SK-N-SH (cell line): ENCODE results near the gene ACOT12. TPM values are rescaled to one million over a fixed set of nuclear protein-coding genes. Genes with fewer than 3 reads are reported as not detected.

Experiments used
- CTCF ChIA-PET: fragments of 300-600, 350-600 bp; formaldehyde crosslinking; extraction: SDS; loops from one replicate; lab custom pipeline; 2021; lab: Yijun Ruan, JAX
- POLR2A ChIA-PET: fragments of 350-600 bp; sonication (Branson Sonifier 250); formaldehyde crosslinking; extraction: SDS; loops from one replicate; lab custom pipeline; 2020; ENCODE audit warnings: antibody characterized with exemption, inconsistent platforms; lab: Yijun Ruan, JAX
- DNase-seq: peaks from one replicate; pipeline ENCODE4 v3.0.0; 2012
- H2AFZ ChIP-seq: fragments of 200-600 bp; sonication (generic); 2 replicates; pipeline ENCODE4 v1.8.1; 2016; ENCODE audit warnings: antibody characterized with exemption, mild to moderate bottlenecking, low read depth
- H3F3A ChIP-seq: fragments of 200-600 bp; sonication (generic); replicated peaks from 2 replicates; pipeline ENCODE3; 2016; ENCODE audit warnings: antibody characterized with exemption, mild to moderate bottlenecking; ENCODE audit not compliant: insufficient read depth
- H3K27ac ChIP-seq, 2 experiments: fragments of 200-500 bp in 1 of 2; fragments of 200-600 bp in 1 of 2; sonication (Bioruptor generic) in 1 of 2; sonication (generic), shearing (Covaris generic) in 1 of 2; 2 replicates each; pipeline versions ENCODE4 v1.5.1 to v1.6.1; 2014 to 2016; ENCODE audit warnings: low read depth in 2 of 2, inconsistent platforms in 1 of 2, low read length in 1 of 2, mild to moderate bottlenecking in 1 of 2, mixed read lengths in 1 of 2
- H3K27me3 ChIP-seq: fragments of 200-600 bp; sonication (generic), shearing (Covaris generic); 2 replicates; pipeline ENCODE4 v1.6.1; 2016; ENCODE audit warnings: mixed run types; ENCODE audit not compliant: insufficient read depth
- H3K36me3 ChIP-seq, 2 experiments: fragments of 200-500 bp in 1 of 2; fragments of 200-600 bp in 1 of 2; sonication (Bioruptor generic) in 1 of 2; sonication (generic) in 1 of 2; replicated peaks in 1 of 2; 2 replicates each; pipeline versions ENCODE3 to v1.5.1; 2014 to 2016; ENCODE audit warnings: low read length in 1 of 2, mild to moderate bottlenecking in 1 of 2; ENCODE audit not compliant: insufficient read depth in 2 of 2, control insufficient read depth in 1 of 2
- H3K4me1 ChIP-seq, 2 experiments: fragments of 200-500 bp in 1 of 2; fragments of 200-600 bp in 1 of 2; sonication (Bioruptor generic) in 1 of 2; sonication (generic), shearing (Covaris generic) in 1 of 2; 2 replicates each; pipeline versions ENCODE4 v1.5.1 to v1.6.1; 2014 to 2016; ENCODE audit warnings: low read depth in 1 of 2, low read length in 1 of 2, mixed run types in 1 of 2; ENCODE audit not compliant: insufficient read depth in 2 of 2, control insufficient read depth in 1 of 2
- H3K4me2 ChIP-seq: fragments of 200-600 bp; sonication (generic), shearing (Covaris generic); 2 replicates; pipeline ENCODE4 v1.6.1; 2017; ENCODE audit warnings: mixed run types
- H3K4me3 ChIP-seq, 2 experiments: fragments of 200-500 bp in 1 of 2; fragments of 200-600 bp in 1 of 2; sonication (Bioruptor generic) in 1 of 2; sonication (generic), shearing (Covaris generic) in 1 of 2; 2 replicates each; pipeline versions ENCODE4 v1.5.1 to v1.8.1; 2014 to 2016; ENCODE audit warnings: low read depth in 2 of 2, inconsistent platforms in 1 of 2, low read length in 1 of 2, mild to moderate bottlenecking in 1 of 2, mixed read lengths in 1 of 2, moderate library complexity in 1 of 2
- H3K79me2 ChIP-seq: fragments of 200-600 bp; sonication (generic); 2 replicates; pipeline ENCODE4 v1.8.1; 2017; ENCODE audit warnings: mild to moderate bottlenecking; ENCODE audit not compliant: insufficient read depth
- H3K9ac ChIP-seq: fragments of 200-600 bp; sonication (generic); 2 replicates; pipeline ENCODE4 v1.6.1; 2017; ENCODE audit warnings: mixed run types
- H3K9me2 ChIP-seq: fragments of 200-600 bp; sonication (generic); 2 replicates; pipeline ENCODE4 v1.6.1; 2017; ENCODE audit warnings: mixed run types
- H3K9me3 ChIP-seq: fragments of 200-600 bp; sonication (generic); 2 replicates; pipeline ENCODE4 v1.6.1; 2017; ENCODE audit warnings: mixed run types, mild to moderate bottlenecking, moderate library complexity
- H4K20me1 ChIP-seq: fragments of 200-600 bp; sonication (generic); 2 replicates; pipeline ENCODE4 v1.6.1; 2017; ENCODE audit warnings: mild to moderate bottlenecking, mixed run types; ENCODE audit not compliant: insufficient read depth
- EP300 ChIP-seq, 2 experiments: IDR thresholded peaks; 2 replicates each; pipeline versions ENCODE4 v1.4.0 to v1.6.1; 2012; ENCODE audit warnings: borderline replicate concordance in 1 of 2, low read depth in 1 of 2, low read length in 1 of 2
- EZH2phosphoT487 ChIP-seq: fragments of 200-600 bp; sonication (generic); IDR thresholded peaks from 2 replicates; pipeline ENCODE4 v1.6.1; 2017; ENCODE audit warnings: low read depth, mixed run types, mild to moderate bottlenecking, antibody characterized with exemption, moderate library complexity, borderline replicate concordance
- GABPA ChIP-seq: IDR thresholded peaks from 2 replicates; pipeline ENCODE4 v1.4.0; 2012; ENCODE audit warnings: low read depth, mild to moderate bottlenecking
- MEF2A ChIP-seq: IDR thresholded peaks from 2 replicates; pipeline ENCODE4 v1.4.0; 2012; ENCODE audit warnings: low read depth, borderline replicate concordance
- MXI1 ChIP-seq: IDR thresholded peaks from 2 replicates; pipeline ENCODE4 v1.6.1; 2012; ENCODE audit warnings: mild to moderate bottlenecking, low read depth, low read length, improper control_type of control experiment
- NFIC ChIP-seq: IDR thresholded peaks from 2 replicates; pipeline ENCODE4 v1.4.0; 2012; ENCODE audit warnings: borderline replicate concordance
- PBX3 ChIP-seq: IDR thresholded peaks from 2 replicates; pipeline ENCODE4; 2012
- REST ChIP-seq: IDR thresholded peaks from 2 replicates; pipeline ENCODE4 v1.6.1; 2012; ENCODE audit warnings: mild to moderate bottlenecking, low read depth, low read length, moderate library complexity
- RXRA ChIP-seq: IDR thresholded peaks from 2 replicates; pipeline ENCODE4 v1.4.0; 2012; ENCODE audit warnings: low read depth, mild to moderate bottlenecking, borderline replicate concordance
- TAF1 ChIP-seq: IDR thresholded peaks from 2 replicates; pipeline ENCODE4 v1.6.1; 2012; ENCODE audit warnings: low read depth, mild to moderate bottlenecking, low read length, moderate library complexity, borderline replicate concordance
- USF2 ChIP-seq: fragments of 150-350 bp; IDR thresholded peaks from 2 replicates; pipeline ENCODE4 v1.6.1; 2017; ENCODE audit warnings: antibody characterized with exemption, low read length, low read depth, borderline replicate concordance
- WGBS: methylation state at CpG from one replicate; pipeline ENCODE4 v1.1.6; 2017; ENCODE audit warnings: low lambda C conversion rate; 5-methylcytosine and 5-hydroxymethylcytosine counted together
- polyA plus RNA-seq, 3 experiments: library from polyadenylated mRNA; depleted of rRNA; stranded (reverse); fragments of >200 nt; gene quantifications; 2 replicates each; pipeline ENCODE4 v1.2.3, GENCODE V29; 2012

The ACOT12 gene
- polyA plus RNA-seq, 1 of the 3 experiments (the other 2 are of a cell fraction): 0.07 TPM

GRCh38 chr5:81292130-81292529, 101.8 kb downstream of the ACOT12 start:
- no peak for TF ChIP-seq NFIC
- no peak overlapping the region for H3K27ac ChIP-seq
- no peak overlapping the region for H3K4me3 ChIP-seq
- no peak overlapping the region for H3K9ac ChIP-seq
- WGBS: 89% methylated on average over 2 of the region's 2 CpGs
- H3K27me3 ChIP-seq: no peaks in the 10 kb centered on the region
- POLR2A ChIA-PET: no interaction called here
- no peak overlapping the region for H2AFZ ChIP-seq
- DNase-seq: no peak
- CTCF ChIA-PET: interaction anchor here (0.8 to 1.8 kb wide), 3 partner anchors 8 to 98 kb away, joined by 3 to 10 read pairs (median 3); no protein-coding TSS in a partner anchor
- H3K36me3 ChIP-seq: peaks cover 0 to 3% of the 10 kb centered on the region in 2 experiments
- no peaks in the 10 kb centered on the region for H3K9me3 ChIP-seq
- H4K20me1 ChIP-seq: no peaks in the 10 kb centered on the region
- no peaks in the 10 kb centered on the region for H3K4me1 ChIP-seq
- peaks cover 59% of the 10 kb centered on the region for H3K79me2 ChIP-seq
- H3K9me2 ChIP-seq: no peaks in the 10 kb centered on the region
- H3F3A ChIP-seq: no peaks in the 10 kb centered on the region
- H3K4me2 ChIP-seq: no peak overlapping the region

- DNase-seq: no peak
- H4K20me1 ChIP-seq: no peaks in the 10 kb centered on the region
- no peaks in the 10 kb centered on the region for H3F3A ChIP-seq
Observed at GRCh38 chr5:81290146-81290545, 103.8 kb downstream of the ACOT12 start.

GRCh38 chr5:81288021-81288433, 105.9 kb downstream of the ACOT12 start:
- Histone ChIP-seq H3K36me3 (peaks cover 0 to 2% of the 10 kb centered on the region in 2 experiments), H3K79me2 (peaks cover 46% of the 10 kb centered on the region), H3F3A (no peaks in the 10 kb centered on the region), H3K4me1 (no peaks in the 10 kb centered on the region), H4K20me1 (no peaks in the 10 kb centered on the region), H3K9me3 (no peaks in the 10 kb centered on the region), H3K27me3 (no peaks in the 10 kb centered on the region), H3K4me2 (no peak overlapping the region), H3K9ac (no peak overlapping the region), H3K27ac (no peak overlapping the region), H2AFZ (no peak overlapping the region), H3K4me3 (no peak overlapping the region), H3K9me2 (no peaks in the 10 kb centered on the region)
- POLR2A ChIA-PET: no interaction called here
- no peak for TF ChIP-seq MEF2A
- TF ChIP-seq REST: no peak
- TF ChIP-seq NFIC: no peak
- no peak for TF ChIP-seq RXRA
- TF ChIP-seq EZH2phosphoT487: no peak
- TF ChIP-seq PBX3: no peak
- no peak for TF ChIP-seq MXI1
- TF ChIP-seq EP300 (IDR thresholded peaks at IDR 0.05; ENCODE audit: borderline replicate concordance in 1 of 2, low read depth in 1 of 2, low read length in 1 of 2): no peak
- CTCF ChIA-PET: interaction anchor here (3.5 kb wide), 1 partner anchor 11 kb away, joined by 19 read pairs; no protein-coding TSS in a partner anchor
- no peak for DNase-seq
- WGBS: 97% methylated on average over 4 of the region's 4 CpGs

More at GRCh38 chr5:81290146-81290545, 103.8 kb downstream of the ACOT12 start:
- ChIA-PET POLR2A (no interaction called here), CTCF (interaction anchor here (1.4 kb wide), 1 partner anchor 10 kb away, joined by 3 read pairs; no protein-coding TSS in a partner anchor)
- H3K9ac ChIP-seq: no peak overlapping the region
- H3K9me2 ChIP-seq: no peaks in the 10 kb centered on the region
- peaks cover under 1 to 3% of the 10 kb centered on the region in 2 experiments for H3K36me3 ChIP-seq
- H3K9me3 ChIP-seq: no peaks in the 10 kb centered on the region
- no peak overlapping the region for H3K4me2 ChIP-seq
- H3K27ac ChIP-seq: no peak overlapping the region
- TF ChIP-seq TAF1 (no peak), GABPA (no peak), USF2 (no peak)
- no peak overlapping the region for H3K4me3 ChIP-seq
- H3K27me3 ChIP-seq: no peaks in the 10 kb centered on the region
- H3K4me1 ChIP-seq: no peaks in the 10 kb centered on the region
- H3K79me2 ChIP-seq: peaks cover 59% of the 10 kb centered on the region
- 97% methylated on average over 1 of the region's 1 CpG for WGBS
- no peak overlapping the region for H2AFZ ChIP-seq
